Stimulated activated CD8-positive, alpha-beta memory T cell treated with anti-CD3 and anti-CD28 coated beads, Interleukin-12 subunit alpha, Interleukin-12 subunit beta, amount 100 ng/mL, for 24 hours (primary cell): ENCODE results near the gene ARFGAP3.
"Not testable (repeated sequence)": the region's sequence is repeated elsewhere in the genome, so short reads cannot be mapped to it uniquely, and the experiment has no call there.

ENCODE experiments used
- DNase-seq: peaks from one replicate; pipeline ENCODE4 v3.0.0-alpha.2; 2020; ENCODE audit errors: extremely low read depth

ARFGAP3 gene

GRCh38 chr22:42769238-42769573 is 87.9 kb downstream of the ARFGAP3 start:
- DNase-seq = no peak

GRCh38 chr22:42768385-42769035 is 88.6 kb downstream of the ARFGAP3 start:
- DNase-seq = no peak

- DNase-seq = no peak
Observed at GRCh38 chr22:42766860-42767259, 90.2 kb downstream of the ARFGAP3 start.

GRCh38 chr22:42764895-42765363 is 92.1 kb downstream of the ARFGAP3 start:
- DNase-seq = no peak

GRCh38 chr22:42763965-42764480 is 93.0 kb downstream of the ARFGAP3 start:
- DNase-seq = no peak

GRCh38 chr22:42760806-42761565 is 96.1 kb downstream of the ARFGAP3 start:
- DNase-seq = no peak

GRCh38 chr22:42758931-42759629 is 98.0 kb downstream of the ARFGAP3 start:
- DNase-seq = no peak

- DNase-seq = not testable (repeated sequence)
Observed at GRCh38 chr22:42755553-42755952, 101.5 kb downstream of the ARFGAP3 start.

- not testable (repeated sequence) for DNase-seq
Observed at GRCh38 chr22:42755121-42755520, 102.0 kb downstream of the ARFGAP3 start.

- no peak for DNase-seq
Observed at GRCh38 chr22:42754658-42755057, 102.4 kb downstream of the ARFGAP3 start.

GRCh38 chr22:42752912-42753311 is 104.2 kb downstream of the ARFGAP3 start:
- no peak for DNase-seq

- DNase-seq = no peak
Observed at GRCh38 chr22:42752230-42752746, 104.8 kb downstream of the ARFGAP3 start.

GRCh38 chr22:42750421-42750820 is 106.7 kb downstream of the ARFGAP3 start:
- DNase-seq = not testable (repeated sequence)

GRCh38 chr22:42747701-42748513 is 109.2 kb downstream of the ARFGAP3 start:
- no peak for DNase-seq
